ENCODE measurements around the gene SPATA2. TPM values are rescaled to one million over a fixed set of nuclear protein-coding genes. Genes with fewer than 3 reads are reported as not detected.

The SPATA2 gene
- total and polyA plus RNA-seq, 4 donors, result 5.4 to 20.1 (median 11.7) TPM

- H3K27ac ChIP-seq (ENCODE audit: low read depth, low read length), result peak overlapping the region; percentile 13
- DNase-seq (ENCODE audit: low read depth in 4 of 6, low spot score in 6 of 6), result no peak
- H3K4me1 ChIP-seq (ENCODE audit: control insufficient read depth, insufficient read depth, low read length), result peaks cover 60% of the 10 kb centered on the region
- H3K4me3 ChIP-seq (ENCODE audit: low read depth, low read length), result no peak overlapping the region
- WGBS (ENCODE audit: insufficient coverage), result 82% methylated on average over 32 of the region's 32 CpGs
- H3K27me3 ChIP-seq (ENCODE audit: control insufficient read depth, insufficient read depth, low read length), result no peaks in the 10 kb centered on the region
- H3K9me3 ChIP-seq (ENCODE audit: control insufficient read depth, insufficient read depth, low read length), result no peaks in the 10 kb centered on the region
- peaks cover 73% of the 10 kb centered on the region for H3K36me3 ChIP-seq (ENCODE audit: control insufficient read depth, insufficient read depth, low read length)
Observed at GRCh38 chr20:49887251-49888211, 27.8 kb downstream of the SPATA2 start.

GRCh38 chr20:49886571-49887213 lies 28.6 kb downstream of the SPATA2 start:
- no peaks in the 10 kb centered on the region for H3K27me3 ChIP-seq (ENCODE audit: control insufficient read depth, insufficient read depth, low read length)
- peak overlapping the region; percentile 2 for H3K27ac ChIP-seq (ENCODE audit: low read depth, low read length)
- peaks cover 79% of the 10 kb centered on the region for H3K36me3 ChIP-seq (ENCODE audit: control insufficient read depth, insufficient read depth, low read length)
- DNase-seq (ENCODE audit: low read depth in 4 of 6, low spot score in 6 of 6), result peak in 1 of 6 donors; percentile 65
- 81% methylated on average over 25 of the region's 30 CpGs for WGBS (ENCODE audit: insufficient coverage)
- H3K9me3 ChIP-seq (ENCODE audit: control insufficient read depth, insufficient read depth, low read length), result no peaks in the 10 kb centered on the region
- peaks cover 53% of the 10 kb centered on the region for H3K4me1 ChIP-seq (ENCODE audit: control insufficient read depth, insufficient read depth, low read length)
- H3K4me3 ChIP-seq (ENCODE audit: low read depth, low read length), result no peak overlapping the region

- Histone ChIP-seq H3K27me3 (ENCODE audit: control insufficient read depth, insufficient read depth, low read length) (no peaks in the 10 kb centered on the region), H3K4me3 (ENCODE audit: low read depth, low read length) (no peak overlapping the region), H3K27ac (ENCODE audit: low read depth, low read length) (no peak overlapping the region), H3K9me3 (ENCODE audit: control insufficient read depth, insufficient read depth, low read length) (no peaks in the 10 kb centered on the region), H3K36me3 (ENCODE audit: control insufficient read depth, insufficient read depth, low read length) (peaks cover 82% of the 10 kb centered on the region), H3K4me1 (ENCODE audit: control insufficient read depth, insufficient read depth, low read length) (peaks cover 43% of the 10 kb centered on the region)
- 77% methylated on average over 16 of the region's 16 CpGs for WGBS (ENCODE audit: insufficient coverage)
- no peak for DNase-seq (ENCODE audit: low read depth in 4 of 6, low spot score in 6 of 6)
Observed at GRCh38 chr20:49885558-49886332, 29.6 kb downstream of the SPATA2 start.

GRCh38 chr20:49883246-49883802 lies 32.0 kb downstream of the SPATA2 start:
- 91% methylated on average over 7 of the region's 10 CpGs for WGBS (ENCODE audit: insufficient coverage)
- Histone ChIP-seq H3K27ac (ENCODE audit: low read depth, low read length) (no peak overlapping the region), H3K9me3 (ENCODE audit: control insufficient read depth, insufficient read depth, low read length) (no peaks in the 10 kb centered on the region), H3K4me1 (ENCODE audit: control insufficient read depth, insufficient read depth, low read length) (peaks cover 19% of the 10 kb centered on the region), H3K4me3 (ENCODE audit: low read depth, low read length) (no peak overlapping the region), H3K27me3 (ENCODE audit: control insufficient read depth, insufficient read depth, low read length) (no peaks in the 10 kb centered on the region), H3K36me3 (ENCODE audit: control insufficient read depth, insufficient read depth, low read length) (peaks cover 79% of the 10 kb centered on the region)
- no peak for DNase-seq (ENCODE audit: low read depth in 4 of 6, low spot score in 6 of 6)

GRCh38 chr20:49882171-49882970 lies 33.0 kb downstream of the SPATA2 start:
- no peak overlapping the region for H3K27ac ChIP-seq (ENCODE audit: low read depth, low read length)
- H3K36me3 ChIP-seq (ENCODE audit: control insufficient read depth, insufficient read depth, low read length), result peaks cover 71% of the 10 kb centered on the region
- no peaks in the 10 kb centered on the region for H3K27me3 ChIP-seq (ENCODE audit: control insufficient read depth, insufficient read depth, low read length)
- H3K4me3 ChIP-seq (ENCODE audit: low read depth, low read length), result no peak overlapping the region
- H3K4me1 ChIP-seq (ENCODE audit: control insufficient read depth, insufficient read depth, low read length), result peaks cover 9% of the 10 kb centered on the region
- DNase-seq (ENCODE audit: low read depth in 4 of 6, low spot score in 6 of 6), result no peak
- H3K9me3 ChIP-seq (ENCODE audit: control insufficient read depth, insufficient read depth, low read length), result no peaks in the 10 kb centered on the region
- 86% methylated on average over 26 of the region's 29 CpGs for WGBS (ENCODE audit: insufficient coverage)

- no peak for DNase-seq (ENCODE audit: low read depth in 4 of 6, low spot score in 6 of 6)
- Histone ChIP-seq H3K27ac (ENCODE audit: low read depth, low read length) (no peak overlapping the region), H3K27me3 (ENCODE audit: control insufficient read depth, insufficient read depth, low read length) (no peaks in the 10 kb centered on the region), H3K4me3 (ENCODE audit: low read depth, low read length) (no peak overlapping the region), H3K9me3 (ENCODE audit: control insufficient read depth, insufficient read depth, low read length) (no peaks in the 10 kb centered on the region), H3K36me3 (ENCODE audit: control insufficient read depth, insufficient read depth, low read length) (peaks cover 59% of the 10 kb centered on the region), H3K4me1 (ENCODE audit: control insufficient read depth, insufficient read depth, low read length) (no peaks in the 10 kb centered on the region)
- WGBS (ENCODE audit: insufficient coverage), result 90% methylated on average over 5 of the region's 15 CpGs
Observed at GRCh38 chr20:49880724-49881445, 34.4 kb downstream of the SPATA2 start.

GRCh38 chr20:49880177-49880576 lies 35.2 kb downstream of the SPATA2 start:
- 80% methylated on average over 2 of the region's 3 CpGs for WGBS (ENCODE audit: insufficient coverage)
- H3K36me3 ChIP-seq (ENCODE audit: control insufficient read depth, insufficient read depth, low read length), result peaks cover 57% of the 10 kb centered on the region
- H3K4me1 ChIP-seq (ENCODE audit: control insufficient read depth, insufficient read depth, low read length), result no peaks in the 10 kb centered on the region
- H3K4me3 ChIP-seq (ENCODE audit: low read depth, low read length), result no peak overlapping the region
- no peaks in the 10 kb centered on the region for H3K27me3 ChIP-seq (ENCODE audit: control insufficient read depth, insufficient read depth, low read length)
- no peak overlapping the region for H3K27ac ChIP-seq (ENCODE audit: low read depth, low read length)
- DNase-seq (ENCODE audit: low read depth in 4 of 6, low spot score in 6 of 6), result no peak
- no peaks in the 10 kb centered on the region for H3K9me3 ChIP-seq (ENCODE audit: control insufficient read depth, insufficient read depth, low read length)

- no peak for DNase-seq (ENCODE audit: low read depth in 4 of 6, low spot score in 6 of 6)
- Histone ChIP-seq H3K36me3 (ENCODE audit: control insufficient read depth, insufficient read depth, low read length) (peaks cover 49% of the 10 kb centered on the region), H3K27ac (ENCODE audit: low read depth, low read length) (no peak overlapping the region), H3K27me3 (ENCODE audit: control insufficient read depth, insufficient read depth, low read length) (no peaks in the 10 kb centered on the region), H3K9me3 (ENCODE audit: control insufficient read depth, insufficient read depth, low read length) (no peaks in the 10 kb centered on the region), H3K4me3 (ENCODE audit: low read depth, low read length) (no peak overlapping the region), H3K4me1 (ENCODE audit: control insufficient read depth, insufficient read depth, low read length) (no peaks in the 10 kb centered on the region)
- 100% methylated on average over 1 of the region's 1 CpG for WGBS (ENCODE audit: insufficient coverage)
Observed at GRCh38 chr20:49878977-49879376, 36.4 kb downstream of the SPATA2 start.
